VCaP (cell line): ENCODE measurements around the gene PCDHGC5.
A peak's percentile ranks its signal among the peaks of the same experiment; 100 is the strongest.

ENCODE experiments used
- H3K27ac ChIP-seq: fragments of 450-650 bp; 2 replicates; pipeline ENCODE4 v1.5.1; 2017
- TF ChIP-seq, protein P1 (sequence below): fragments of 450-650 bp; conservative IDR thresholded peaks from 2 replicates; pipeline ENCODE4 v1.5.1; 2017; ENCODE audit warnings: mild to moderate bottlenecking, moderate library complexity

The PCDHGC5 gene

GRCh38 chr5:141519605-141520565 is 31.0 kb downstream of the PCDHGC5 start:
- TF ChIP-seq, protein P1, sequence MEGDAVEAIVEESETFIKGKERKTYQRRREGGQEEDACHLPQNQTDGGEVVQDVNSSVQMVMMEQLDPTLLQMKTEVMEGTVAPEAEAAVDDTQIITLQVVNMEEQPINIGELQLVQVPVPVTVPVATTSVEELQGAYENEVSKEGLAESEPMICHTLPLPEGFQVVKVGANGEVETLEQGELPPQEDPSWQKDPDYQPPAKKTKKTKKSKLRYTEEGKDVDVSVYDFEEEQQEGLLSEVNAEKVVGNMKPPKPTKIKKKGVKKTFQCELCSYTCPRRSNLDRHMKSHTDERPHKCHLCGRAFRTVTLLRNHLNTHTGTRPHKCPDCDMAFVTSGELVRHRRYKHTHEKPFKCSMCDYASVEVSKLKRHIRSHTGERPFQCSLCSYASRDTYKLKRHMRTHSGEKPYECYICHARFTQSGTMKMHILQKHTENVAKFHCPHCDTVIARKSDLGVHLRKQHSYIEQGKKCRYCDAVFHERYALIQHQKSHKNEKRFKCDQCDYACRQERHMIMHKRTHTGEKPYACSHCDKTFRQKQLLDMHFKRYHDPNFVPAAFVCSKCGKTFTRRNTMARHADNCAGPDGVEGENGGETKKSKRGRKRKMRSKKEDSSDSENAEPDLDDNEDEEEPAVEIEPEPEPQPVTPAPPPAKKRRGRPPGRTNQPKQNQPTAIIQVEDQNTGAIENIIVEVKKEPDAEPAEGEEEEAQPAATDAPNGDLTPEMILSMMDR: no peak
- no peak overlapping the region for H3K27ac ChIP-seq

DNA sequence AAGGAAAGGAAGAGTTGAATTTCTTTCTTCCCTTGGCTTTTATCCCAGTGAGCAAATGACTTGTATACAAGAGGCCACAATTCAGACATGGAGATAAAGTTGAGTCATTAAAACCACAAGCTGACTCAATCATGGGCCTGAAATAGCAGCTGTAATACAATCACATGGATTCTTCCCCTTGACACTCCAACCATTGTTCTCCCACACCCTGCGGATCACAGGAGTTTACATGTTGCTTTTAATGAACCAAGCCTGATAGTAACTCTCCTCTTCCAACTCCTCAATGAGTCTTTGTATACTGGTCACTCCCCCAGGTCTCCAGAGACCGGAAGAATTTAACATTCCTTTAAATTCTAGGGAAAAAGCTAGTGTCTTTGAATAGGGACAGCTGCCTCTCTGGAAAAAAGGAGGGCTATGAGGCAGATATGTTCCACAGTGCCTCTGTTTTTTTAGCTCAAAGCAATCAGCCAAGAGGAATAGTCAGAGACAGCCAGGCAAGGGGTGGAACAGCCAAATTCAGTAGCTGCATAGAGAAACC is 32.4 kb downstream of the PCDHGC5 start:
- TF ChIP-seq, protein P1: no peak
- no peak overlapping the region for H3K27ac ChIP-seq

- no peak overlapping the region for H3K27ac ChIP-seq
- TF ChIP-seq, protein P1: no peak
These were observed 33.4 kb downstream of the PCDHGC5 start for GRCh38 chr5:141522301-141522700.

DNA sequence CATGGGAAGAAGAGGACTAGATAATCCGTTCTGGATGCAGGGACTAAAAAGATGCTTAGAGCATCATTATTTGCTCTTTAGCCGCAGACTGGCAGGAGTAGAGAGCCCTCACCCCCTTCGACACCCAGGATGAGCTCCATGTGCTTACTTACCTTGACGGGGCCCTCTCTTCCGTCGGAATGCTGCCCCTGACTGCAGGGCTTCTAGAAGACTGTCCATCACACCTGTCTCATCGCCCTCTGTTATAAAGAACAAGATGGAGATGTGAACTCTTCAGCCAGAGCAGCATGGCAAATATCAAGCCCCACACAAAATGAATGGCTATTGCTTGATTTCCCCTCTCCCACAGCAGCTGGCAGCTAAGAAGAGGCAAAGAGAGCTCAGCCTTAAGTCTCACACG is 35.1 kb downstream of the PCDHGC5 start:
- TF ChIP-seq, protein P1: no peak
- no peak overlapping the region for H3K27ac ChIP-seq

DNA sequence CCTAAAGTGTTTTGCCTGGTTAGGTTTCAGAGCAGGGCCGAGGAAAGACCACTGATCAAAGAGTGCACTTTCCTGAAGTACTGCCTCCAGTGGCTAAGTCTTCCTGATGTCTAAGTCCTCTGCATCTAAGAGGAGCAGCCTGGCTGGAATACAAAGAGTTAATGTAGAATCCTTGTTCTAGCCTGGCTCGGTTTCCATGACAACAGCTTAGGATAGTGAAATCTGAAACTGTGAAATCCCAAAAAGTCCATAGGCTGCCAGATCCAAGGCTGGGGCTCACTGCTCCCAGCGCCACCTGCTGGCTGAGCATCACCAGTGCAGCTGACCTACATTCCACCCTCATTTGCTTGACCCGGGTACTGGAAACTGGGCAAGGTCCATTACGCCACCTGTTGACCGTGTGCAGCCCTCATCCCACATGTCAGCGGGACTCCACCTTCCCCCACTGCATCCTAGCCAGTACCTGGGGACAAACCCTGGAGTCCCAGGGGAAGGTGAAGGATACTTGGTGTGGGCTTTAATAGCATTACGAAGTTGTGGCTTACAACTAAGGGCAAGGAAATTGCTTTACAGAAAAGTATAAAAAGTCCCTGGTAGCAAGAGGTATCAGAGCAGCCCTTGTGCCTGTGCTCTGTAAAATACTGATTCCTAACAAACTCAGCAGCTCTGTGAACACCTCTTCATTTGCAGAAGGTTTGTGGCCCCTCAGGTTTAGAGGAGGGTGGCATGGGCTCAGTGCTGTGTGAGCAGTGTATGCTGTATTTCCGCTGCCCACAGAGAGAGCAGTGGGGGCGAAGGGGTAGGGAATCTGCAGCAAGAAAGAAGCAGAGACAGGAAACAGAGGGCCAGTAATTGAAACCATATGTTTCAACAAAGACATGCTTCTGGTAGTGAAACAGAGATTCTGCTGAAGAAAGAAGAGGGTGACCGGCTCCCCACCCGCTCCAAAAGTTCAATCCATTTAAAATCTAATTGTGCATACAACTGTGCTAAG is 36.0 kb downstream of the PCDHGC5 start:
- H3K27ac ChIP-seq: no peak overlapping the region
- TF ChIP-seq, protein P1: peak; percentile 99

- H3K27ac ChIP-seq: no peak overlapping the region
- TF ChIP-seq, protein P1: no peak
These were observed 36.8 kb downstream of the PCDHGC5 start for GRCh38 chr5:141525653-141526052.
